ENCODE data around the gene CMBL.
A peak's percentile ranks its signal among the peaks of the same experiment; 100 is the strongest.
"Not testable (repeated sequence)": the region's sequence is repeated elsewhere in the genome, so short reads cannot be mapped to it uniquely, and the experiment has no call there.

The CMBL gene

GRCh38 chr5:10307206-10308148 is at the start of gene CMBL:
Gene CMBL, minus strand, starts transcription at chr5:10307902. Its CDS starts 17,140 bp downstream, at chr5:10290762.
- DNase-seq: no peak

GRCh38 chr5:10355071-10355889 is 47.6 kb upstream of the CMBL start:
- no peak for DNase-seq

DNA sequence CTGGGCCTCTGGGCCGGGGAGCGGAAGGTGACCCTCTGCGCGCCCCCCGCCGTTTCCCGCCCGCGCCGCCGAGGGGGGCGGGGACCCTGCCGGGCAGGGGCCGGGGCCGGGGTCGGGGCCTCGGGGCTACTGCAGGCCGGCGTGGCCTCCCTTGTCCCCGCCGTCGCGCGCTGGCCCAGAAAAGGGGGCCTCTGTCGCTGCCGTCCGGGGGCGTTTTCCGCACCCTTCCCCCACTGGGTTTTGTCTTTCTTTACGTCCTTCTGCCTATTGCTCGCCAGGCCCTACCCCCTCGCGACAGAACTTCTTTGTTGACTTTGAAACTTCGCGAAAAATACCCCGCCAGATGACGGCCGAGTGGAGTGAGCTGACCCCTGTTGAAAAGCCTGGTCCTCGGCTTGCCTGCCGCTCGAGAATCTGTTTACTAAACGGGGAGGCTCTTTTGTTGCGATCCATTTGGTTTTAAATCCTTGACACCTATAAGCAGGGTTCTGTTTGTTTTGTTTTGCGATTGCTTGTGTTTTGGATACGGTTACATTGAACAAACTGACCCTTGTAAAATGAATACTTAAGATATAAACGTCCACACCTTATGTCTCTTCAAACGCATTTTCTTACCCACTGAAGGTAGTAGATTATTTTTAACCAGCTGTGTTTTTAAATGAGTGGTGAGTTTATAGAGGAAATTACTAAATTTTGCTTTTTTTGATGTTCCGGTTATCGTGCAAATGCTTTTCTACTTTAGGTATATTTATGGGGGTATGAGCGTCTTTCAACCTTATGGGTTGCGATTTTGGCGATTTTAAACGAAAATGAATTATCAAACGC is 46.6 kb upstream of the CMBL start:
- no peak for DNase-seq

GRCh38 chr5:10353241-10354047 is 45.7 kb upstream of the CMBL start, which contains the start of gene MARCHF6:
Gene MARCHF6, plus strand, starts transcription at chr5:10353695. Its CDS starts 204 bp downstream, at chr5:10353899.
- peak; percentile 95 for DNase-seq

DNA sequence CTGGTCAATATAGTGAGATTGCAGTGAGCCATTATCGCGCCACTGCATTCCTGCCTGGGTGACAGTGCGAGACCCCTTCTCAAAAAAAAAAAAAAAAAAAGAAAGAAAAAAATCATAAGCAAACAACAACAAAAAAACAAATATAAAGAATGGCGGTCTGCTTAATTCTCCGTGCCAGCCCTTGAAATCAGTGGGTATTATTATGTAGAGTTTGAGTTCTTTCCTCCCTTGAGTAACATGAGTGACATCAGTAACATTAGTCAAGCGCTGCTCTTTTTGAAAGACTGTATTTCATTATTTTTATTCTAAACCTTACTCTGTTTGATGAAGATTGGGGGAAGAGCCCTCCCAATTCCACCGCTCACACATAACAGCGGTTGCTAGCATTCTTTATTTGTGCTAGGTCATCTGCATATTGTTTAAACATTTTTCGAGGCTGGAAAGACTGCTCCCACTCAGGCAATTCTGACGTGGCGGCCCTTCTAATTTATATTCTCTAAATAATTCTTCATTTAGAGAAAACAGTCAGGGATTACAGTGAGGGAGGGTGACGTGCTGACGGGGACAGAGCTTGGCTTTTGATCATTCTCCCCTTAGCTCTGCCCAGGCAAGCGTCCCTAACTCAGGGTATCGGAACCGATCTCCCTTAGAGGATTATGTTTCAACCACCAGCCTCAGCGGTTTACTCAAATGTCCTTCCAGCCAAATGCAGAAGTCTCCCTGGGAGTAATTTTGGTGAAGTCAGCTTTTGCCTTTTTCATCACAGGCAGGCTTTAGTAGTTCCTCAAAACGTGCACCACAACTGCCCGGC is 44.9 kb upstream of the CMBL start:
- no peak for DNase-seq

- DNase-seq: no peak
Observed at GRCh38 chr5:10351919-10352318, 44.2 kb upstream of the CMBL start.

- no peak for DNase-seq
Observed at GRCh38 chr5:10351199-10351905, 43.6 kb upstream of the CMBL start.

DNA sequence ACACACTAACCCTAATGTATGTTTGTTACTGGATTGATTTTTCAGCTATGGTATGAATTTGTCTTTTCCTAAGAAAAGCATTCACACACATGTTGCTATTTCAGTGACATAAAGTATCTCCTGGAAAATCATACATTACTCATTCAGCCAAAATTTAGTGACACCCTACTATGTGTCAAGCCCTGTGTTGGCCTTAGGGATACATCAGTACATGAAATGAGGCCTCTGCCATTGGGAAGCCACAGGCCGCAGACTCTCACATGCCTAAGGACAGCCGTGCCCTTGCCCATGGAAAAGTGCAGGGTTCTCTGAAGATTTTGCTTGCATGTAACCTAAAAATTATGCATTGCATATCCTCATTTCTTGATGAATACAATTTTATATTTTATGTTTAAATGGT is 40.6 kb upstream of the CMBL start:
- no peak for DNase-seq

- DNase-seq: not testable (repeated sequence)
Observed at GRCh38 chr5:10344461-10345106, 36.9 kb upstream of the CMBL start.

DNA sequence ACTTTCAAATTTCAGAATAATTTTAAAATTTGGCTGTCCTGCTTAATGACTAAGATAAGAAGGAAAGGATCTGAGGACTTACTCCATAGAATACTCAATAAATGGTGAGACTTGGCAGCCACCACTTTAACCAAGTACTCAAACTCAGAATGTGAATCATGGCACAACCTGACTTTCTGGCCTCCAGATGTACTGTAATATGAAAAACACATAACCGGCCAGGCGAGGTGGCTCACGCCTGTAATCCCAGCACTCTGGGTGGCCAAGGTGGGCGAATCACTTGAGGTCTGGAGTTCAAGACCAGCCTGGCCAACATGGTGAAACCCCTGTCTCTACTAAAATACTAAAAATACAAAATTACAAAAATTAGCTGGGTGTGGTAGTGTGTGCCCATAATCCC is 35.8 kb upstream of the CMBL start:
- DNase-seq: no peak

DNA sequence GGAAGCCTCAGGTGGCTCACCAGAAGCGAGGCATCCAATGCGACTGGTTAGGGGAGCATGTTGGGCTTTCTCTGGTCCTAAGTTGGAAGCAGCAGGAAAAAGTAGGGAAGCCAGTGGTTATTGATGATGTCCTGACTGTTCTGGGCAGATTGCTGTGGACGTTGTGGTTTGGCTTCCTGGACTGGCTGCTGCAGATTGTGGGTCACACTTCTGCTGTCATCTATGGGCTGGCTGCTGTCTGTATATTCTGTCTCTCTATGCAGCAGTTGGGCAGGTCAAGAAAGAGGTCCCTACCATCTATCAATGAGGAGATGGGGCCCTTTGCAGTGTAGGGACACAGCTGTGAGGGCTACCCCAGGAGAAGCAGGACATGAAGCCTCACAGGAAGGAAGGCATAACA is 32.3 kb upstream of the CMBL start:
- no peak for DNase-seq

- DNase-seq: peak; percentile 99
Observed at GRCh38 chr5:10339058-10339811, 31.5 kb upstream of the CMBL start.

DNA sequence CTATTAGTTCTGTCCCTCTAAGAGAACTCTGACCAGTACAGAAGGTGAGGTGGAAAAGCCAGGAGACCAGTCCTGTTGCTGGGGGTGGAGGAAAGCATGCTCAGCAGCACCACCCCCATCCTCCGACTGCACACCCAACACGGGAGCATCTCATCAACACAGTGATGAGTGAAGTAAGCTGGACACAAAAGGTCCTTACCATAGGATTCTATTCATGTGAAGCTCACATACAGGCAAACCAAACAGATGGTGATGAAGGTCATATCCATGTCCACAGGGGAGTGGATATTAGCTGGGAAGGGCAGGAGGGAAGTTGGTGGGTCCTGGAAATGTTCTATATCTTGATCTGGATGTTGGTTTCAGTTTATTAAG is 31.0 kb upstream of the CMBL start:
- DNase-seq: peak; percentile 90

- no peak for DNase-seq
Observed at GRCh38 chr5:10337986-10338385, 30.3 kb upstream of the CMBL start.

DNA sequence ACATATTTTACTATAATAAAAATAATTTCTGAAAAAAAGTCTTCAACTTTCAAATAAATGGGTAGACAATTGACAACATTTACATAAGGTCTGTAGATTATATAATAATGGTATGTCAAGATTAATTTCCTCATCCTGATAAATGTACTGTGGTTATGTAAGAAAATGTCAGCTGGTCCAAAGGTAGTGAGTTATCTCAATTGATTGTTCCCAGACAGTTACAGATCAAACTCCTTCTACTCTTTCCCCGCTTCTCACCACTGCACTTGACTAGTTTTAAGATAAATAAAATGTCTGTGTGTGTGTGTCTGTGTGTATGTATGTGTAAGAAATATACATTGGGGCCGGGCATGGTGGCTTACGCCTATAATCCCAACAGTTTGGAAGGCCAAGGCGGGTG is 29.4 kb upstream of the CMBL start:
- DNase-seq: no peak

- DNase-seq: no peak
Observed at GRCh38 chr5:10335711-10336470, 28.2 kb upstream of the CMBL start.

GRCh38 chr5:10334831-10335230 is 27.1 kb upstream of the CMBL start:
- no peak for DNase-seq
